ENCODE data around the gene ZFP69.

The ZFP69 gene

DNA sequence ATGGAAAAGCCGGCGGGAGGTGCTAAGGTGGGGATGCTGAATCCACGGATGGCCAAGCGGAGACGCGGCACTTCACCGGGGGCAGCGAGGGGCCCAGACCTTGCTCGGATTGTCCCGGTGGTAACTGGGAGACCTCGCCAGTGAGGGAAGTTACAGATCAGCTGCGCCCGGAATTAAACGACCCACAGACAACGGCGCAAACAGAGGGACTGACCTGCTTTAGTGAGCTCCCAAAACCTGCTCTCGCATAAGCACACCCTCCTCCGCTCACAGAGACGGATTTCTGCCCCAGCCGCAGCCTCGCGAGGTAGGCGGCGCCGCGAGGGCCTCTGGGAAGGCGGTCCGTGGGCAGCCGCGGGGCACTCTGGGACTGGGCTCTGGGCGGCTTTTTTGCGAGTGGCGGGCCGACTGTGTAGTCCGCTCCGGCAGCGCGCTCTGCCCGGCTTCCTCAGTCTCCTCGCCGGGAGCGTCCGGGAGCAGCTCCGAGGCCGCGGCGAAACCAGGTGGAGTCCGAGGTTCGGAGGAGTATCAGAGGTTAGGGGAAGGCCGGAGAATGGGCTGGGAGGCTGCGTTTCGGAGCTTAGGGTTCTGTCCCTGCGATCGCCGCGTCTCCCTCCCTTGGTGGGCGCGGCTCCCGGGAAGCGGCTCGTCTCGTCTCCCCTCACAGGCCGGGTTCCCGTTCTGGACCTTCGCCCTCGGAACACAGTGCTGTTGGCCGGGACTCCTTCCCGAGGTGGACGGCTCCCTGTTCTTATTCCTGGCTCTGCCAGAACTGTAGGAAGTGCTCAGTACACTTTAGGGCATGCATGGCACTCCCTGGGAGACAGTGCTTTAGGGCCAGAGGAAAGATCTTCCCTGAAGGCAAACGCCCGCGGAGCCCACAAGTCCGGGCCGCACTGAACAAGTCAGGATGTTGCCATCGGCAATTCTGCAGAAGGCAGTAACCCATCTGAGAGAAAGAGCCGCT, 31.6 kb downstream of the ZFP69 start, which contains the start of gene EXO5:
Gene EXO5, plus strand, starts transcription at position 393 of the 967 bp plus-strand sequence. CDS start 5,778 bp downstream, outside the sequence.
- peak; percentile 79 for DNase-seq

DNA sequence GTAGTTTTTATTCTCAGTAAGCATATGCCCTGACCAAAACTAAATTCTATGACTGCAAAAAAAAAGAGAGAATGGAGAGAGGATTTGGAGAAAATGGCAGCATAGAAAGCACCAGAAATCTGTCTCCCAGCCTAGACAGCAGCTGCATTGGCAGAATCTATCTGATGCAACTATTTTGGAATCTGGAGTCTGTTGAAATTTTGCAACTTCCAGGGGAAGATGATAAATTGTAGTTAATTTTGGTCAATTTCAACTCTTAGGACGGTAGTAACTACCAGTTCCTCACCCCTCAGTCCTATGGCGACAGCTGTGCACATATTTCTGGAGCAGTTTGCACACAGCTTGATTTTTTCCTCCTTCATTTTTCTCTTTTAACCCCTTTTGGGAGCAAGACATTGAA, 42.4 kb downstream of the ZFP69 start:
- no peak for DNase-seq

DNA sequence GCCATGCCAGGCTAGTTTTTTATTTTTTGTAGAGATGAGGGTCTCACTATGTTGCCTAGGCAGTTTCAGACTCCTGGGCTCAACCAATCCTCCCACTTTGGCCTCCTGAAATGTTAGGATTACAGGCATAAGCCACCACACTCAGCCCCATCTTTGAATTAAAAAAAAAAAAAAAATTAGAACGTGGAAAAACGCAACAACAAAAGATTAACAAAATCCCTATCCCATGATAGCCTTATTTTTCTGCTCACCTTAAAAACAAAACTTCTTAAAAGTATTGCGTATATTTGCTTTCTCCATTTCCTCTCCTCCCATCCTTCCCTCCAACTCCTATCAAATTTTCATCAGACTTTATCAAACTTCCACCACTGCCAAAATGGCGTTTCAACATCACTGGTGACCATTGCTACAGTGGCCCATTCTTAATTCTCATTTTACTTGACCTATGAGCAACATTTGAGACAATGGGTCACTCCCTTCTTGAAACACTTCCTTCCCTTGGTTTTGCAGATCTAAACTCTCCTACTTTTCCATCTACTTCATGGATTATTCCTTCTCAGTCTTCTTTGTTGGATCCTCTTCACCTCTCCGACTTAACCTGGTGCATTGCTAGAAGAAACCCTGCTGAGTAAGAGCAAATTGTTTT, 53.8 kb downstream of the ZFP69 start:
- DNase-seq: no peak

DNA sequence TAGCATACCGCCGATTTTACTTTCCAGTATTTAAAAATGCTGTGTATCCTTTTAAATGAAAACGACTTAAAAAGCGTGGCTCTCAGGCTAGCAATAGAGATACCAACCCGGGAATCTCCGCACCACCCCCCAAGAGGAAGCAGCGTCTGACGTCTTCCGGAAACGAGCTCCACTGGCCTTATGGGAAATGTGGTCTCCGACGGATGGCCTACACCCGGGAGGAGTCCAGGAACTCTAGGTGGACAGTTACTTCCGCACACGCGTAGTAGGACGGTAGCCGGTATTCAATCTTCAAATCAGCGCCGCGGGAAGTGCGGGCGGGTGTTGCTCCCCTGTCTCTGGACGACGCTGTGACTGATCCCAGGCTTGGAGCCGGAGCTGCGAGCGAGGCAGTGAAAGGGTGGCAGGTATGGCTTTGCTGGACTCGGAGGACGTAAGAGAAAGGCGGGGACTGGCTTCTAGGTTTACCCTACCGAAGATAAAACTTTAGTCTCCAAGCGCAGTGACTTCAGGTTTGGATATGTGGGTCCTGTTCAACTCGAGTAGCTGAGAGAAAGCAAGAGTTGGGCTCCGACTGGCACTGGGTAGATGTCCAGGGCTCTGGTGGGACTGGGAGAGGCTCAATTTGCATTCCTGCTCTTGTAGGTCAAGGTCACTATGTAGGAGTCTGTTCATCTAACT, 54.4 kb downstream of the ZFP69 start, which contains the start of gene ZNF684:
Gene ZNF684, plus strand, starts transcription at position 257 of the 681 bp plus-strand sequence. CDS start 1,530 bp downstream, outside the sequence.
- peak; percentile 84 for DNase-seq

DNA sequence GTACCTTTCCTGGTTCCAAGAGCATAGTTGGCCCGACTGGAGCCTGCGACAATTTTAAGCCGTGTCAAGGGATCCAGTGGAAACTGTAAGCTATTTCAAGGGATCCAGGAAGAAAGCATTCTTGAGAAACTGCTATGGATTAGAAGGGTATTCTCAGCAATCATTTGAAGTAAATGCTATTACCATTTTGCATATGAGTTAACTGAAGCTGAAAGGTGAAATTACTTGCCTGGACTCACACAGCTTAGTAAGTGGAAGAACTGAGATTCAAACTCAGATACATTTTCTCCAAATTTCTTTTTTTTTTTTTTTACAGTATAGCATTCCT, 54.9 kb downstream of the ZFP69 start:
- DNase-seq: no peak

DNA sequence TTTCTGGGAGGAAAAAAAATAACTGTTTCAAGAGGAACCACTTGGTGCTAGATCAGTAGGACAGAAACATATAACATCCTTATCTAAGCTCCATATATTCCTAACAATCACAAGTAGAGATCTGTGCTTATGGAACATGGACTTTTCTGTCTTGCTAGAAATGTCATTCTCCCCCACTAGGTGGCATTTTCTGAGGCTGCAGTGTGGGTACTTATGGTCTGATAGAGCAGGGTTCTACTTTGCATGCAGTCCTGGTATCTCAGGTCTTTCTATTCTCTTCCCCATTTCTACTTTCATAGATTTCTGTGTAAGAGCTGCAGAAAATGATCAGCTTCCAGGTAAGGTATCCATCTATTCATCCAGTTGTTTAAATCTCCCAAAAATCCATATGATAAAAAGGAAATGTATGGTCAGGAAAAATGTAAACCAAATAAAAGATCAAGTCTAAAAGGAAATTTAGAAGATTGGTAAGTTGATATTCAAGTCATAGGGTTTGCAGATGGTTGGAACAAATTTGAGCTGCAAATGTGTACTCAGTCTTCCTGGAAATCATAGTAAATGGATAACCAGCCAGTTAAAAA, 55.8 kb downstream of the ZFP69 start:
- no peak for DNase-seq

DNA sequence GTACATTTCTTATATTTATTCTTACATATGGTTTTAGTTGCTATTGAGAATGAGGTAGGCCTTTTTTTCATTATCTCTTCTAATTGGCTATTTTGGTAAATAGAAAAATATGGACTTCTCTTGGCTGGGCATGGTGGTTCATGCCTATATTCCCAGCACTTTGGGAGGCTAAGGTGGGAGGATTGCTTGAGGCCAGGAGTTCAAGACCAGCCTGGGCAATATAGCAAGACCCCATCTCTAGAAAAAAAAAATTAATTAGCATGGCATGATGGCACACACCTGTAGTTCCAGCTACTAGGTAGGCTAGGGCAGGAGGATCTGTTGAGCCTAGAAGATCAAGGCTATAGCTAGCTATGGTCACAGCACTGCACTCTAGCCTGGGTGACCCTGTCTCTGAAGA, 57.5 kb downstream of the ZFP69 start:
- DNase-seq: no peak

DNA sequence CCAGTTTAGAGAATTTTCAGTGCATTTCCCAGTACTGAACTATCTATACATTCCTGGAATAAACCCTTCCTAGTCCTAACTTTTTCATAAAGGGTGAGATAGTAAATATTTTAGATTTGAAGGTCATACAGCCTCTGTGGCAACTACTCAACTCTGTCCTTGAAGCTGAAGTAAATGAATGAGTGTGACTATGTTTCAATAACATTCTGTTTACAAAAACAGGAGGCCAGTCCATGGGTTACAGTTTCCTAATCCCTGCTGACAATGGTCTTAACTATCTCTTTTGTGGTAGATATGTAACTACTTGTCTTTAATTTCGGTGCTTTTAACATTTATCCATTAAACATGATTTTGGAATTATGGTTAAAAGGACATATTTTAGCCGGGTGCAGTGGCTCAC, 58.6 kb downstream of the ZFP69 start:
- DNase-seq: no peak

DNA sequence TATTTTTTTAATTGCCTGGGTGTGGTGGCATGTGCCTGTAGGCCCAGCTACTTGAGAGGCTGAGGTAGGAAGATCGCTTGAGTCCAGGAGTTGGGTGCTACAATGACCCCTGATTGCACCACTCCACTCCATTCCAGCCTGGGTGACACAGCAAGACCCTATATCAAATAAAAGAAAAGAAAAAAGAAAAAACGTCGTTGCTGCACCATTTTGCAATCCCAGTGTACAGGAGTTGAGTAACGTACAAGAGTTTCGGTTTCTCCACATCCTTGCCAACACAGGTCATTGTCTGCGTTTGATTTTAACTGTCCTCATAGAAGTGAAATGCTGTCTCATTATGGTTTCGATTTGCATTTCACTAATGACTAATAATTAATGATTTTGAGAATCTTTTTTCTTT, 62.2 kb downstream of the ZFP69 start:
- DNase-seq: no peak
